HCT116 (cell line): ENCODE results near the gene RBM19.

Source experiments
- CEBPB ChIP-seq: IDR thresholded peaks from 2 replicates; pipeline ENCODE4 v1.6.1; 2012; ENCODE audit warnings: low read depth
- CTCF ChIP-seq, 3 experiments: fragments of 200-600 bp in 1 of 3; sonication (generic) in 1 of 3; IDR thresholded peaks in 2 of 3; conservative IDR thresholded peaks in 1 of 3; 2 replicates each; pipeline ENCODE4 v1.5.1; 2012 to 2017; ENCODE audit warnings: low read depth in 2 of 3, low read length in 2 of 3, antibody characterized with exemption in 1 of 3, borderline replicate concordance in 1 of 3, control low read depth in 1 of 3, mild to moderate bottlenecking in 1 of 3, mixed read lengths in 1 of 3, mixed run types in 1 of 3, moderate library complexity in 1 of 3; ENCODE audit not compliant: insufficient read depth in 1 of 3
- EZH2 ChIP-seq: fragments of 200-600 bp; sonication (generic); IDR thresholded peaks from 2 replicates; pipeline ENCODE4 v1.6.1; 2017; ENCODE audit warnings: antibody characterized with exemption, mixed run types
- EZH2phosphoT487 ChIP-seq: fragments of 200-600 bp; IDR thresholded peaks from 2 replicates; pipeline ENCODE4 v1.6.1; 2018; ENCODE audit warnings: antibody characterized with exemption, borderline replicate concordance
- POLR2A ChIP-seq: IDR thresholded peaks from 2 replicates; pipeline ENCODE4 v1.7.0; 2011; ENCODE audit warnings: borderline replicate concordance; ENCODE audit not compliant: insufficient read depth, insufficient read length; ENCODE audit errors: extremely low read depth
- POLR2AphosphoS5 ChIP-seq: IDR thresholded peaks from 2 replicates; pipeline ENCODE4 v1.6.1; 2011; ENCODE audit warnings: mild to moderate bottlenecking, low read depth, low read length, moderate library complexity
- RAD21 ChIP-seq: IDR thresholded peaks from 2 replicates; pipeline ENCODE4 v1.6.1; 2012; ENCODE audit warnings: low read depth, mild to moderate bottlenecking
- REST ChIP-seq: IDR thresholded peaks from 2 replicates; pipeline ENCODE4 v1.6.1; 2012; ENCODE audit warnings: low read depth
- SIN3A ChIP-seq: IDR thresholded peaks from 2 replicates; pipeline ENCODE4 v1.6.1; 2012; ENCODE audit warnings: low read depth
- SP1 ChIP-seq: IDR thresholded peaks from 2 replicates; pipeline ENCODE4 v1.6.1; 2012; ENCODE audit warnings: low read depth
- TCF7L2 ChIP-seq: IDR thresholded peaks from 2 replicates; pipeline ENCODE4 v1.7.0; 2011; ENCODE audit warnings: borderline replicate concordance, inconsistent platforms; ENCODE audit not compliant: insufficient read depth, insufficient read length; ENCODE audit errors: extremely low read depth
- ZBTB33 ChIP-seq: IDR thresholded peaks from 2 replicates; pipeline ENCODE4 v1.6.1; 2011; ENCODE audit warnings: mild to moderate bottlenecking, low read length, moderate library complexity; ENCODE audit not compliant: insufficient replicate concordance; ENCODE audit errors: extremely low read depth
- ZNF274 ChIP-seq: fragments of 200-500 bp; sonication (Bioruptor generic); IDR thresholded peaks from 2 replicates; pipeline ENCODE4 v1.6.1; 2014; ENCODE audit warnings: mild to moderate bottlenecking, low read depth, low read length, inconsistent platforms

GRCh38 chr12:113984464-113984863 lies 18.3 kb upstream of the RBM19 start:
- no peak for TF ChIP-seq CTCF (IDR thresholded peaks at IDR 0.05 in 2 of 3, conservative IDR thresholded peaks at IDR 0.05 in 1 of 3; ENCODE audit: borderline replicate concordance in 1 of 3, insufficient read depth in 1 of 3, low read depth in 2 of 3, low read length in 2 of 3)
- no peak for TF ChIP-seq EZH2
- TF ChIP-seq CEBPB: no peak
- no peak for TF ChIP-seq TCF7L2
- TF ChIP-seq ZBTB33: no peak
- no peak for TF ChIP-seq ZNF274
- no peak for TF ChIP-seq REST
- no peak for TF ChIP-seq POLR2A
- TF ChIP-seq SP1: no peak
- TF ChIP-seq EZH2phosphoT487: no peak
- TF ChIP-seq RAD21: no peak
- TF ChIP-seq POLR2AphosphoS5: no peak
- TF ChIP-seq SIN3A: no peak
